ENCODE results near the gene SLCO3A1. TPM values are rescaled to one million over a fixed set of nuclear protein-coding genes. Genes with fewer than 3 reads are reported as not detected.

The SLCO3A1 gene
- total and polyA plus RNA-seq, 2 of the 8 experiments (the other 6 are each of a cell fraction or from before 2014, with no cell fraction given) = 15.1 to 20.4 TPM

- no peaks in the 10 kb centered on the region for H3K23me2 ChIP-seq (ENCODE audit: low read depth, low read length)
- FAIRE-seq = no peak
- no peak overlapping the region for H3K27ac ChIP-seq (ENCODE audit: low read depth, low read length)
- no peaks in the 10 kb centered on the region for H3K36me3 ChIP-seq (ENCODE audit: control insufficient read depth in 2 of 4, insufficient read depth in 4 of 4, low read length in 3 of 4)
- no peak overlapping the region for H2AK5ac ChIP-seq (ENCODE audit: low read depth, low read length)
- H3K4me2 ChIP-seq (ENCODE audit: insufficient read depth in 1 of 2, low read depth in 2 of 2, low read length in 2 of 2) = no peak overlapping the region
- no peaks in the 10 kb centered on the region for H3K9me3 ChIP-seq (ENCODE audit: insufficient read depth in 2 of 2, low read depth in 1 of 2, low read length in 1 of 2)
- H3K4me1 ChIP-seq (replicated peaks in 1 of 4; ENCODE audit: control insufficient read depth in 3 of 4, insufficient read depth in 4 of 4, low read length in 3 of 4) = peaks cover 0 to 13% (median 9%) of the 10 kb centered on the region in 4 experiments; a peak in 6 of 7 replicates
- no peak for DNase-seq (ENCODE audit: low read depth in 1 of 2, low spot score in 2 of 2)
- peaks cover 4% of the 10 kb centered on the region; the same call in 1 of the 2 replicates for H3K79me1 ChIP-seq (ENCODE audit: low read depth, low read length)
- H3K27me3 ChIP-seq (replicated peaks in 1 of 4; ENCODE audit: control insufficient read depth in 3 of 4, extremely low read depth in 1 of 4, insufficient read depth in 3 of 4, low read length in 3 of 4) = no peaks in the 10 kb centered on the region
- H2BK15ac ChIP-seq (ENCODE audit: low read length) = no peak overlapping the region
- H2BK12ac ChIP-seq (ENCODE audit: low read depth, low read length) = no peak overlapping the region
- TF ChIP-seq USF2 (IDR thresholded peaks at IDR 0.05; ENCODE audit: low read length) = no peak
- no peak for TF ChIP-seq SP4 (IDR thresholded peaks at IDR 0.05; ENCODE audit: low read length)
- TF ChIP-seq EGR1 (IDR thresholded peaks at IDR 0.05; ENCODE audit: borderline replicate concordance, low read depth, low read length) = no peak
- H2BK20ac ChIP-seq (ENCODE audit: low read length) = no peak overlapping the region
- H3K4ac ChIP-seq (replicated peaks; ENCODE audit: insufficient read length, low read depth, low read length) = no peak overlapping the region
- H2BK120ac ChIP-seq (replicated peaks; ENCODE audit: low read depth, low read length) = no peak overlapping the region
- peaks cover 0 to 5% of the 10 kb centered on the region in 2 experiments for H4K20me1 ChIP-seq (replicated peaks in 1 of 2; ENCODE audit: control insufficient read depth in 1 of 2, insufficient read depth in 2 of 2, low read length in 2 of 2)
- no peak overlapping the region for H3K56ac ChIP-seq (replicated peaks; ENCODE audit: insufficient read length, low read depth, low read length)
- H3K9ac ChIP-seq (replicated peaks in 1 of 4; ENCODE audit: extremely low read depth in 1 of 4, low read depth in 3 of 4, low read length in 3 of 4) = no peak overlapping the region
- no peak overlapping the region for H3K18ac ChIP-seq (ENCODE audit: extremely low read depth, low read length)
- H4K8ac ChIP-seq (ENCODE audit: extremely low read depth, insufficient read depth, low read length) = no peak overlapping the region
- no peak overlapping the region for H2AFZ ChIP-seq (ENCODE audit: low read length)
- CTCF ChIA-PET (ENCODE audit: partially characterized antibody) = interaction anchor here (1.4 to 10.1 kb wide), 4 partner anchors 9 to 211 kb away, joined by 3 to 108 read pairs (median 8); partner anchors contain the start of gene SLCO3A1
- H2BK5ac ChIP-seq (ENCODE audit: low read depth, low read length) = no peak overlapping the region
- H3K4me3 ChIP-seq (ENCODE audit: extremely low read depth in 1 of 4, insufficient read depth in 2 of 4, low read depth in 3 of 4, low read length in 4 of 4) = no peak overlapping the region
- no peak overlapping the region for H4K91ac ChIP-seq (replicated peaks; ENCODE audit: insufficient read length, low read length)
- H4K5ac ChIP-seq (ENCODE audit: insufficient read length, low read depth, low read length) = no peak overlapping the region
- H3K79me2 ChIP-seq (ENCODE audit: control insufficient read depth in 1 of 2, insufficient read depth in 2 of 2, low read length in 2 of 2) = peaks cover 0 to 17% of the 10 kb centered on the region in 2 experiments; a peak in 2 of 4 replicates
- no peak overlapping the region for H3K23ac ChIP-seq (ENCODE audit: insufficient read length)
- POLR2A ChIA-PET (ENCODE audit: partially characterized antibody) = interaction anchor here (1.4 kb wide), 1 partner anchor 10 kb away, joined by 3 read pairs; no protein-coding TSS in a partner anchor
- 91% methylated on average over 6 of the region's 6 CpGs; no CpG with 5 or more reads in 1 of the 2 experiments for WGBS, 2 experiments (ENCODE audit: extremely low coverage in 1 of 2, insufficient coverage in 1 of 2, insufficient read length in 1 of 2, insufficient replicate concordance in 2 of 2, low coverage in 1 of 2, low lambda C conversion rate in 2 of 2, missing lambda C conversion rate in 1 of 2)
- H3K14ac ChIP-seq (ENCODE audit: insufficient read length) = no peak overlapping the region
Observed at GRCh38 chr15:91866371-91866905, 12.9 kb downstream of the SLCO3A1 start.
